HG02885 (cell line): ENCODE data around the gene ICOSLG.
"Not testable (repeated sequence)": the region's sequence is repeated elsewhere in the genome, so short reads cannot be mapped to it uniquely, and the experiment has no call there.

Experiments
- ATAC-seq: cut with Tn5 transposase; IDR thresholded peaks from one replicate; pipeline ENCODE4 v1.9.1; 2021; ENCODE audit warnings: mild to moderate bottlenecking; ENCODE audit not compliant: unreplicated experiment, poor library complexity

The ICOSLG gene

GRCh38 chr21:44267655-44268142 lies 27.0 kb upstream of the ICOSLG start:
- no peak for ATAC-seq

DNA sequence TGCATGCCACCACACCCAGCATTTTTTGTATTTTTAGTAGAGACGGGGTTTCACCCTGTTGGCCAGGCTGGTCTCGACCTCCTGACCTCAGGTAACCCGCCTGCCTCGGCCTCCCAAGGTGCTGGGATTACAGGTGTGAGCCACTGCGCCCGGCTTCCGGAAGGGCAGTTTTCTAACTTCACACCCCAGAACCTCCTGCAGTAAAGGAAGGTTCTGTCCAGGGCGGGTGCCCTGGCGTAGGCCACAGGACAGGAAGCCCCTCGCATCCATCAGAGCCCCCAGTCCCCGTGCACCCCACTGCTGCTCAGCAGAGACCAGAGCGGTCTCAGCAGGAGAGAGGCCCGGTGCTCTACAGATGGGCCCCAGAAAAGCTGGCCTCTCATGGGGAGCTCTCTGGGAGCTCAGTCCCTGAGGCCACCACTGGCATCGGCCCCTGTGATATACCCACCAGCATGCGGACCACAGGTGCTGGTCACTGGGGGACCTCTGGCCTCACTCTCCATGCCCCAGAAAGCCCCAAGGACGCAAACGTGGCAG lies 25.1 kb upstream of the ICOSLG start:
- no peak for ATAC-seq

DNA sequence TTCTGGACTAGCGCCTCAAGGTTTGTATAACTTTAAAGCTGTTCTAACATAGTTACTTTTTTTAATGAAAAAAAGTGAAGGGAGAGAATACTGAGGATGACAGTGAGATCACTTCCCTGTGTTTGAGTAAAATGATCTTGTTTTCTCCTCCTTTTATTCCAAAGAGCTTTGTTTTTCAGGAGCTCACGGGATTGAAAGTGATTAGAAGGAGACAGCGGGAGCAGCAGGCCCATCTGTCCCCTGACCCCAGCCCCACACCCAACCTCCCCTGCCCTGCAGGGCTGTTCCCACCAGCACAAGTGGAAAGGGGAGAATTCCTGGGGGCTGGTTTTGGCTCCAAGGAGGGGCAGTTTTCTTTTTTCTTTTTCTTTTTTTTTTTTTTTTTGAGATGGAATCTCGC lies 23.0 kb upstream of the ICOSLG start:
- ATAC-seq = no peak

DNA sequence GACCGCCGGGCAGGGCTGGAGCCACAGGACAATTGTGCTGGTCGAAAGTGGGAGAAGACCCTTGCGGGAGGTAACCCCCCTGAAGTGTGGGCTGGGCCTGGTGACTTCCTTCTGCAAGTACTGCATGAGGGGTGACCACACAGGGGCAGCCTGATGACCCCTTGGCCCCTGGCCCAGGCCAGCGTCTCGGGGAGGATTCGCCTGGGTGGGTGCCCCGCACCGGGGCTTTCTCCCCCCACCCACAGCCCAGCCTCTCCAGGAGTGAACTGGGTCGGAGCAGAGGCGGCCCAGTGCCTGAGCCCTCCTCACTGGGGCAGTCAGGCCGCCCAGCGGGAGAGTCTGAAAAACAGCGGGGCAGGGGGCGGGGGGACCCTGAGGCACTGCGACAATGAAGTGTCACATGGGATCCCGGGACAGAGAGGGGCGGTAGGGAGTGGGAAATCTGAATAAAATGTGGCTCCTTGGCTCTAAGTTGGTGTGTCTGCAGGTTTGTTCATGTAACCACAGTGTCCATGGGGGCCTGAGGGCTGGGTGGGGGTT lies 22.5 kb upstream of the ICOSLG start:
- ATAC-seq = no peak

DNA sequence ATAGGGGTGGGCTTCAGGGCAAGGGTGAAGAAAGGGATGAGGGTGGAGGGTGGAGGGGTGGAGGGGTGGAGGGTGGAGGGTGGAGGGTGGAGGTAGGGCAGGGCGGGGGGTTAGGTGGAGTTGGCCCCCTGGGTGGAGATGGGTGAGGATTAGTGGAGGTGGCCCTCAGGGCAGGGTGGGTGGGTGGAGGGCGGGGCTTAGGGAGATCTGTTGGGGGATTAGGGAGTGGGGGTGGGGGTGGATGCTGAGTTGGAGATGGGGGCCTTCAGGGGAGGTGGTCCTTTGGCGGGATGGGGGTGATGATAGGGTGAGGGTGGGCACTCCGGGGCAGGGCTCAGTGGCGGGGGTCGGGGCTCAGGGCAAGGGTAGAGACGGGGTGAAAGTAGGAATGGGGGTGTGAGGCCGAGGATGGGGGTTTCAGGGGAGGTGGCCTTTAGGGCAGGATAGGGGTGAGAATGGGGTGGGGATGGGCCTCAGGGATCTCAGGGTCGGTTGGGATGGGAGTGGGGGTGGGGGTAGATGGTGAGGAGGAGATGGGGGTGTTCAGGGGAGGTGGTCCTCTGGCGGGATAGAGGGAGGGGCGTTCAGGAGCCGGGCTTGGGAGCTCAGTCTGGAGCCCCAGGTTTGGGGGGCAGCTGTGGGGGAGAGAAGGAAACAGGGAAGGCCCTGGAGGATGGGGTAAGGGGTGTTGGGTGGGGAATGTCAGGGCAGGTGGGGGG lies 21.8 kb upstream of the ICOSLG start:
- ATAC-seq = no peak

DNA sequence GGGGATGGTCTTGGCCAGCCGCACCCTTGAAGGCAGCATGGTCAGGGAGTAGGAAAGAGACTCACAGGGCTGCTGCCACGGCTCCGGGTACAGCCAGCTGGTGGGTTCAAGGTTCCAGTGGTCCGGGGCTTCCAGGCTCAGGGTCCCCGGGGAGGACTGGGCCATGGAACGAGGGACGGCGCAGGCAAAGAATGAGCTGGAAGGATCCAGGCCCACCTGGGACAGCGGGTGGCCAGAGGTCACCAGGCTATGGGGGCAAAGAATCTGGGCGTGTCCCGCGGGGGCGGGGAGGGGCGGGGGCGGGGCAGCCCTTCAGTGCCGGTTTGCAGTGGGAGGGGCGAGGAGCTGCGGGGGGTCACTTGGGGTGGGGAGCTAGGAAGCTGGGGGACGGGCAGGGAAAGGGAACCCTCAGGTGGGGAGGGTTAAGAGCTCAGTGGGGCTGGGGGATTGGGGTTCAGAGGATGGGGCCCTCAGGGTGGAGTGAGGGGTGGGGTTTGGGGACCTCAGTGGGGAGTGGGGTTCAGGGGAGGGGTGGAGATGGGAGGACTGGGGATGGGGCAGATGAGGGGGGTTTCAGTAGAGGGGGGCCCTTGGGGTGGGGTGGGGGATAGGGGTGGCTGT lies 21.0 kb upstream of the ICOSLG start, which contains the start of gene DNMT3L:
Gene DNMT3L, minus strand, starts transcription at position 223 of the 621 bp plus-strand sequence. CDS start 638 bp downstream, outside the sequence.
- no peak for ATAC-seq

- ATAC-seq = no peak
Measured at GRCh38 chr21:44260791-44261631, 20.3 kb upstream of the ICOSLG start.

DNA sequence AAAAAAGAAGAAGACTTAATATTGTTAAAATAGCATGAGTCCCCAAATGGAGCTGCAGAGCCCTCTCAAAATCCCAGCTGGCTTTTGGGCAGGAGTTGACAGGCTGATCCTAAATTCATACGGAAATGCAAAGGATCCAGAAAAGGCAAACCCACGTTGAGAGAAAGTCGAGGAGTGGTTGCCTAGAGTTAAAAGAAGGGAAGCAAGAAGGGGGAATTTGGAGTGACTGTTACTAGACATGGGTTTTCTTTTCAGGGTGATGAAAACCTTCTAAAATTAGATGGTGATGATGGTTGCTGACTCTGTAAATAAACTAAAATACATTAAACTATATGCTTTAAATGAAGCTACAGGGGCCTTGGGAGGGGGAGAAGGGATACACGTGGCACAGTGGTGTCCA lies 19.3 kb upstream of the ICOSLG start:
- no peak for ATAC-seq

DNA sequence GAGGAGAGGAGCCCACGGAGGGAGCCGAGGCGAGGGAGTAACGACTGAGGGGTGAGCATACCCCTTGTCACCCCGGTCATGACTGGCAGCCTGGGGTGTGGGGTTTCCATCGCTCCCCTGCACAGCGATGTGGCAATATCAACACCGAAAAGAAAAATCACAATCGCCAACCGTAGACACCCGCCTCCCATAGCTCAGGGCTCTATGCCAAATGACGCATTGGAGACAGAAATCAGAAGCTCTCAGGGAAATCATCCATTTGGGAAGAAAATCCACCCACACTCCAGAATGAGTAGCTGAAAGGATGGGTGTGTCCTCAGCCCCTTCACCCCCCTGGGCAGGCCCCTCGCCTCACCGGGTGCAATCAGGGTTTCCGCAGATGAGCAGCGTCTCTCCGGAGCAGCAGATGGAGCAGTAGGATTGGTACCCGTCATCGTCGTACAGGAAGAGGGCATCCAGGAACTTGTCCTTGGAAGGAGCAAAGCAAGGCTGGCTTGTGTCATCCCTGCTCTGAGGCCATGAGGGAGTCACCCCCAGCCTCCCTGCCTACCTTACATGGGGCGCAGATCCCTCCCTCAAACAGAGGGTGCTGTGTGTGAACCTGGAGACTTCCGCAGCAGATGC lies 18.5 kb upstream of the ICOSLG start:
- ATAC-seq = no peak

GRCh38 chr21:44258056-44258725 lies 17.4 kb upstream of the ICOSLG start:
- no peak for ATAC-seq

DNA sequence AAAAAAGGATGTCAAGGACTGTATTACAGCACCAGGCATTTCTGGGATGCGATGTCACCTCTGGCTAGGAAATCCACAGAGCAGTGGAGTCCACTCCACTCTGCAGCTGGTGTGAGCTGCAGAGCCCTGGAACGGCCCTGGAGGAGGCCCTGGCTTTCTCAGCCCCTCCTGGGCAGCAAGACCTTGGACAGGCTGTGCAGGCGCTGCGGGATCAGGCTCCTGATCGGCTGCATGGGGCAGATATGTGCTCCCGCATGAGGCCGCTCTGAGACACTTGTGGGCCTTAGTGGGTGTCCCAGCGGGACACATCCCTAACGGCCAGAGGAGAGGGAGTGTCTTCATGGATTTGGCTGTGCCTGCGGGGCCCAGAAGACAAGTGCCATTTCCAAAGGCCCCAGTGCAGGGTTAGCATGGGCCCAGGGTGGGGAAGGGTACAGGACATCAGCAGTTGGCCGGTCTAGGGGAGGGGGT lies 14.8 kb upstream of the ICOSLG start:
- no peak for ATAC-seq

GRCh38 chr21:44253832-44254710 lies 13.3 kb upstream of the ICOSLG start:
- no peak for ATAC-seq

- ATAC-seq = not testable (repeated sequence)
Measured at GRCh38 chr21:44249204-44250037, 8.7 kb upstream of the ICOSLG start.

- ATAC-seq = not testable (repeated sequence)
Measured at GRCh38 chr21:44247904-44248303, 7.2 kb upstream of the ICOSLG start.

- peak; percentile 59 for ATAC-seq
Measured at GRCh38 chr21:44243980-44244379, 3.2 kb upstream of the ICOSLG start.

DNA sequence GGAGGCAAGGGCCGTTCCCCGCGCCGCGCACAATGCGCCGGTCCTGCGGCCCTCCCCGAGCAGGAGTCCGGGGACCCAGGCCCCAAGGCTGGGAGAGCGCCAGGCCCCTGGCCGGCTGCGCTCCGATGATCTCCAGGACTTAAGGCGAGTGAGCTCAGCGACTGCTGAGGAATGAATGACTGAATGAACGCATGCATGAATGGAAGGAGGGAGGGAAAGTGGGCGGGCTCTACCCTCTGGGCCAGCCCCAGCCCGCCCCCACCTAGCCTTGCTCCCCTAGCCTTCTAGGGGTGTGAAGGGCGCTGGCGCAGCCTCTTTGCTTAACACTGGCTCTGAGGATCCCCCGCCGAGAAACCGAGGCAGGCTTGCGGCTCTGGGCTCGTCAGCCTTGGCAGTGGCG lies 538 bp upstream of the ICOSLG start:
- peak; percentile 35 for ATAC-seq

GRCh38 chr21:44240353-44240752 lies 390 bp downstream of the ICOSLG start:
- ATAC-seq = peak; percentile 9
